ENCODE measurements around the gene GJD2.

DNA sequence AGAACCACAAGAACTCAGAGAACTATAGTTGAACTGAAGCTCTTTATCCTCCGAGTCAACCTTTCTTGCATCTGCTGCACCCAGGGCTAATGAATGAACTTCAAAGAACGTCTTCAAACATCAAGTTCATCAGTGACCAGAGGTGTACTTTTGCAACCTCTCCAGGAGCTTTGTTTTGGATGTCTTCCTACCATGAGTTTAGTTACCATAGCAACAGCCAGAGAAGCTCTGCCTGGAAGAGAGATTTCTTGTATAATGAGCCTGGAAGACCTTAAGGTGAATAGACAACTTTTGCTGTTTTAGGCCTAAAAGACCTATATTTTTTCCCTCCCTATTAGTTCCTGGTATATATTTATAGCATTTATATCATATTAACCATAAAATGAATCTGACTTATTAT is 31.4 kb upstream of the GJD2 start:
- TF ChIP-seq, protein P1, sequence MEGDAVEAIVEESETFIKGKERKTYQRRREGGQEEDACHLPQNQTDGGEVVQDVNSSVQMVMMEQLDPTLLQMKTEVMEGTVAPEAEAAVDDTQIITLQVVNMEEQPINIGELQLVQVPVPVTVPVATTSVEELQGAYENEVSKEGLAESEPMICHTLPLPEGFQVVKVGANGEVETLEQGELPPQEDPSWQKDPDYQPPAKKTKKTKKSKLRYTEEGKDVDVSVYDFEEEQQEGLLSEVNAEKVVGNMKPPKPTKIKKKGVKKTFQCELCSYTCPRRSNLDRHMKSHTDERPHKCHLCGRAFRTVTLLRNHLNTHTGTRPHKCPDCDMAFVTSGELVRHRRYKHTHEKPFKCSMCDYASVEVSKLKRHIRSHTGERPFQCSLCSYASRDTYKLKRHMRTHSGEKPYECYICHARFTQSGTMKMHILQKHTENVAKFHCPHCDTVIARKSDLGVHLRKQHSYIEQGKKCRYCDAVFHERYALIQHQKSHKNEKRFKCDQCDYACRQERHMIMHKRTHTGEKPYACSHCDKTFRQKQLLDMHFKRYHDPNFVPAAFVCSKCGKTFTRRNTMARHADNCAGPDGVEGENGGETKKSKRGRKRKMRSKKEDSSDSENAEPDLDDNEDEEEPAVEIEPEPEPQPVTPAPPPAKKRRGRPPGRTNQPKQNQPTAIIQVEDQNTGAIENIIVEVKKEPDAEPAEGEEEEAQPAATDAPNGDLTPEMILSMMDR (CRISPR knock-in tag; IDR thresholded peaks at IDR 0.05), result no peak
- TF ChIP-seq ZNF136 (CRISPR knock-in tag; IDR thresholded peaks at IDR 0.05; ENCODE audit: low read depth) (no peak), SIX4 (CRISPR knock-in tag; IDR thresholded peaks at IDR 0.05) (no peak), ZNF335 (CRISPR knock-in tag; IDR thresholded peaks at IDR 0.05) (no peak)
- TF ChIP-seq, protein P2, sequence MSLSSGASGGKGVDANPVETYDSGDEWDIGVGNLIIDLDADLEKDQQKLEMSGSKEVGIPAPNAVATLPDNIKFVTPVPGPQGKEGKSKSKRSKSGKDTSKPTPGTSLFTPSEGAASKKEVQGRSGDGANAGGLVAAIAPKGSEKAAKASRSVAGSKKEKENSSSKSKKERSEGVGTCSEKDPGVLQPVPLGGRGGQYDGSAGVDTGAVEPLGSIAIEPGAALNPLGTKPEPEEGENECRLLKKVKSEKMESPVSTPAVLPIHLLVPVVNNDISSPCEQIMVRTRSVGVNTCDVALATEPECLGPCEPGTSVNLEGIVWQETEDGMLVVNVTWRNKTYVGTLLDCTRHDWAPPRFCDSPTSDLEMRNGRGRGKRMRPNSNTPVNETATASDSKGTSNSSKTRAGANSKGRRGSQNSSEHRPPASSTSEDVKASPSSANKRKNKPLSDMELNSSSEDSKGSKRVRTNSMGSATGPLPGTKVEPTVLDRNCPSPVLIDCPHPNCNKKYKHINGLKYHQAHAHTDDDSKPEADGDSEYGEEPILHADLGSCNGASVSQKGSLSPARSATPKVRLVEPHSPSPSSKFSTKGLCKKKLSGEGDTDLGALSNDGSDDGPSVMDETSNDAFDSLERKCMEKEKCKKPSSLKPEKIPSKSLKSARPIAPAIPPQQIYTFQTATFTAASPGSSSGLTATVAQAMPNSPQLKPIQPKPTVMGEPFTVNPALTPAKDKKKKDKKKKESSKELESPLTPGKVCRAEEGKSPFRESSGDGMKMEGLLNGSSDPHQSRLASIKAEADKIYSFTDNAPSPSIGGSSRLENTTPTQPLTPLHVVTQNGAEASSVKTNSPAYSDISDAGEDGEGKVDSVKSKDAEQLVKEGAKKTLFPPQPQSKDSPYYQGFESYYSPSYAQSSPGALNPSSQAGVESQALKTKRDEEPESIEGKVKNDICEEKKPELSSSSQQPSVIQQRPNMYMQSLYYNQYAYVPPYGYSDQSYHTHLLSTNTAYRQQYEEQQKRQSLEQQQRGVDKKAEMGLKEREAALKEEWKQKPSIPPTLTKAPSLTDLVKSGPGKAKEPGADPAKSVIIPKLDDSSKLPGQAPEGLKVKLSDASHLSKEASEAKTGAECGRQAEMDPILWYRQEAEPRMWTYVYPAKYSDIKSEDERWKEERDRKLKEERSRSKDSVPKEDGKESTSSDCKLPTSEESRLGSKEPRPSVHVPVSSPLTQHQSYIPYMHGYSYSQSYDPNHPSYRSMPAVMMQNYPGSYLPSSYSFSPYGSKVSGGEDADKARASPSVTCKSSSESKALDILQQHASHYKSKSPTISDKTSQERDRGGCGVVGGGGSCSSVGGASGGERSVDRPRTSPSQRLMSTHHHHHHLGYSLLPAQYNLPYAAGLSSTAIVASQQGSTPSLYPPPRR (CRISPR knock-in tag; IDR thresholded peaks at IDR 0.05; ENCODE audit: borderline replicate concordance), result no peak
- TF ChIP-seq, protein P3, sequence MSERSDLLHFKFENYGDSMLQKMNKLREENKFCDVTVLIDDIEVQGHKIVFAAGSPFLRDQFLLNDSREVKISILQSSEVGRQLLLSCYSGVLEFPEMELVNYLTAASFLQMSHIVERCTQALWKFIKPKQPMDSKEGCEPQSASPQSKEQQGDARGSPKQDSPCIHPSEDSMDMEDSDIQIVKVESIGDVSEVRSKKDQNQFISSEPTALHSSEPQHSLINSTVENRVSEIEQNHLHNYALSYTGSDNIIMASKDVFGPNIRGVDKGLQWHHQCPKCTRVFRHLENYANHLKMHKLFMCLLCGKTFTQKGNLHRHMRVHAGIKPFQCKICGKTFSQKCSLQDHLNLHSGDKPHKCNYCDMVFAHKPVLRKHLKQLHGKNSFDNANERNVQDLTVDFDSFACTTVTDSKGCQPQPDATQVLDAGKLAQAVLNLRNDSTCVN (CRISPR knock-in tag; IDR thresholded peaks at IDR 0.05; ENCODE audit: borderline replicate concordance), result no peak
- TF ChIP-seq, protein P4, sequence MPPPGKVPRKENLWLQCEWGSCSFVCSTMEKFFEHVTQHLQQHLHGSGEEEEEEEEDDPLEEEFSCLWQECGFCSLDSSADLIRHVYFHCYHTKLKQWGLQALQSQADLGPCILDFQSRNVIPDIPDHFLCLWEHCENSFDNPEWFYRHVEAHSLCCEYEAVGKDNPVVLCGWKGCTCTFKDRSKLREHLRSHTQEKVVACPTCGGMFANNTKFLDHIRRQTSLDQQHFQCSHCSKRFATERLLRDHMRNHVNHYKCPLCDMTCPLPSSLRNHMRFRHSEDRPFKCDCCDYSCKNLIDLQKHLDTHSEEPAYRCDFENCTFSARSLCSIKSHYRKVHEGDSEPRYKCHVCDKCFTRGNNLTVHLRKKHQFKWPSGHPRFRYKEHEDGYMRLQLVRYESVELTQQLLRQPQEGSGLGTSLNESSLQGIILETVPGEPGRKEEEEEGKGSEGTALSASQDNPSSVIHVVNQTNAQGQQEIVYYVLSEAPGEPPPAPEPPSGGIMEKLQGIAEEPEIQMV (CRISPR knock-in tag; IDR thresholded peaks at IDR 0.05; ENCODE audit: low read depth), result no peak
- TF ChIP-seq, protein P5, sequence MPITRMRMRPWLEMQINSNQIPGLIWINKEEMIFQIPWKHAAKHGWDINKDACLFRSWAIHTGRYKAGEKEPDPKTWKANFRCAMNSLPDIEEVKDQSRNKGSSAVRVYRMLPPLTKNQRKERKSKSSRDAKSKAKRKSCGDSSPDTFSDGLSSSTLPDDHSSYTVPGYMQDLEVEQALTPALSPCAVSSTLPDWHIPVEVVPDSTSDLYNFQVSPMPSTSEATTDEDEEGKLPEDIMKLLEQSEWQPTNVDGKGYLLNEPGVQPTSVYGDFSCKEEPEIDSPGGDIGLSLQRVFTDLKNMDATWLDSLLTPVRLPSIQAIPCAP (CRISPR knock-in tag; IDR thresholded peaks at IDR 0.05; ENCODE audit: low read depth), result no peak
